Activated naive CD8-positive, alpha-beta T cell treated with anti-CD3 and anti-CD28 coated beads, Interleukin-2, amount 10 ng/mL, durations not matched to agents 7 days and 5 days (primary cell): ENCODE measurements around the gene SHROOM3. TPM values are rescaled to one million over a fixed set of nuclear protein-coding genes. Genes with fewer than 3 reads are reported as not detected.
A peak's percentile ranks its signal among the peaks of the same experiment; 100 is the strongest.

ENCODE experiments used
- ATAC-seq: fragments of 150-1000 bp; cut with Tn5 transposase; one replicate; pipeline ENCODE4 v1.10.0; 2021; ENCODE audit warnings: low read depth, moderate library complexity
- POLR2A ChIA-PET: fragments of 350-600 bp; sonication (Branson Sonifier 250); formaldehyde crosslinking; loops from one replicate; lab custom pipeline; 2021; ENCODE audit warnings: antibody characterized with exemption; lab: Charles Lee
- DNase-seq: peaks from one replicate; pipeline ENCODE4 v3.0.0; 2021
- H3K27ac Mint-ChIP-seq: one replicate; pipeline ENCODE4 v1.8.0; 2022; ENCODE audit warnings: mild to moderate bottlenecking, mixed read lengths
- H3K27me3 Mint-ChIP-seq: one replicate; pipeline ENCODE4 v1.8.0; 2022; ENCODE audit warnings: mild to moderate bottlenecking, moderate library complexity, mixed read lengths
- H3K36me3 Mint-ChIP-seq: one replicate; pipeline ENCODE4 v1.8.0; 2021; ENCODE audit warnings: mild to moderate bottlenecking, mixed read lengths
- H3K4me1 Mint-ChIP-seq: one replicate; pipeline ENCODE4 v1.8.0; 2021; ENCODE audit warnings: mixed read lengths
- H3K4me3 Mint-ChIP-seq: one replicate; pipeline ENCODE4 v1.8.0; 2022; ENCODE audit warnings: mild to moderate bottlenecking, moderate library complexity, mixed read lengths
- H3K9me3 Mint-ChIP-seq: one replicate; pipeline ENCODE4 v1.8.0; 2021; ENCODE audit warnings: mixed read lengths
- total RNA-seq, 2 experiments: library from RNA; stranded (reverse); gene quantifications; one replicate each; pipeline ENCODE4 v1.2.3, GENCODE V29; 2021

Gene SHROOM3
- total RNA-seq, 2 experiments from 2014 or later: not detected

DNA sequence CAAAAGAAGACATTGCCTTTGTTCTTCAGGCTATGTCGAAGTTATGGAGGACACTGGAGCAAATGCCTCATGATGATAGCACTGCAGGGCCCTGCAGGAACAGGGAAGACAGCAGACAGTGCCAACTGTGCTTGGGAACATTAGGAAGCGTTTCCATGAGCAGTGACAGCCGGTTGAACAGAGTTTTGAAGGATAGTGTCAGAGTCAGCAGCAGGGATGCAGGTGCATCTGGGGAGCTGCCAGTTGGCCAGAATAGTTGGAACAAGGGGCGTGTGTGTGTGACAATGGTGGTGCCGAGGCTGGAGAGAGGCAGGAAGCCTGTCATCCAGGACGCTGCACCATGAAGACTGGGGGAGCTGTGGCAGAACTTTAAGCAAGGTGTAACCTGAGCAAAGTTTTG, 88.6 kb downstream of the SHROOM3 start:
- Mint-ChIP-seq H3K27ac (no peak overlapping the region), H3K4me1 (peaks cover 1% of the 10 kb centered on the region), H3K9me3 (no peaks in the 10 kb centered on the region), H3K4me3 (no peak overlapping the region), H3K36me3 (no peaks in the 10 kb centered on the region), H3K27me3 (peaks cover 7% of the 10 kb centered on the region)
- no peak for ATAC-seq
- no peak for DNase-seq
- POLR2A ChIA-PET: no interaction called here

DNA sequence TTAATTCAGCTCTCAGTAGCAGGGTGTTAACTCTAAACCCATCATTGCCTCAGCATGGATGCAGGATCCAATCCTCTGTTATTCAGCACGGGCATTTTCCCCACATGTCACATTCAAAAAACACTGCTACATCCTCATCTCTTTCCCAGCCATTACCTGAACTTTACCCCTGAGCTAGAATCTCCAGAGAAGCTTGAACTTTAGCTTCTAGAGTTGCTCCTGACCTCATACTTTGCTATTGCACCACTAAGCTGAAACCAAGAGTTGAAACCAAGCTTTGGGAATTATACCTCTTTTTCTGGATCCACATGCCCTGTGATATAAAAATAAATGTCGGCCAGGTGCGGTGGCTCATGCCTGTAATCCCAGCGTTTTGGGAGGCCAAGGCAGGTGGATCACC, 90.7 kb downstream of the SHROOM3 start:
- POLR2A ChIA-PET: no interaction called here
- no peak overlapping the region for H3K4me3 Mint-ChIP-seq
- H3K36me3 Mint-ChIP-seq: no peaks in the 10 kb centered on the region
- ATAC-seq (no peak), DNase-seq (no peak)
- no peaks in the 10 kb centered on the region for H3K9me3 Mint-ChIP-seq
- peaks cover 9% of the 10 kb centered on the region for H3K27me3 Mint-ChIP-seq
- no peaks in the 10 kb centered on the region for H3K4me1 Mint-ChIP-seq
- H3K27ac Mint-ChIP-seq: no peak overlapping the region

DNA sequence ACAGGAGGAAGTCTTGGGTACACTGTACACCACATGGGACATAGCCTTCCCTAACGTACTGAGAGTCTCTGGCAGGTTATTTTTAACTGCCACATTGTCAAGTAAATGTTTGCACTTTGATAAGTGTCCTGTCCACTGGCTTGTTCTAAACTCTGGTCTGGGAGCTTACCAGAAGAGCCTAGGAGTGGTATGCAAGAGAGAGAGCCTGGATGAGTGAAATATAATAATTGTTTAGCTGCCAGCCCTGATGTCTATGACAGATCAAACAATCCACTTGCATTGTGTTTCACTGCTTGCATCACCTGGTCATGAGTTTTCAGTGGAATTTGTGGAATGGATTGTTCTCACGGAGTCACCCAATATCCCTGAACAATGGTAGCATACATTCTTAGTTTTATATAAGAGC, 91.6 kb downstream of the SHROOM3 start:
- H3K36me3 Mint-ChIP-seq: no peaks in the 10 kb centered on the region
- peaks cover 9% of the 10 kb centered on the region for H3K27me3 Mint-ChIP-seq
- no peaks in the 10 kb centered on the region for H3K4me1 Mint-ChIP-seq
- H3K9me3 Mint-ChIP-seq: no peaks in the 10 kb centered on the region
- ATAC-seq: no peak
- DNase-seq: no peak
- POLR2A ChIA-PET: no interaction called here
- no peak overlapping the region for H3K4me3 Mint-ChIP-seq
- no peak overlapping the region for H3K27ac Mint-ChIP-seq

DNA sequence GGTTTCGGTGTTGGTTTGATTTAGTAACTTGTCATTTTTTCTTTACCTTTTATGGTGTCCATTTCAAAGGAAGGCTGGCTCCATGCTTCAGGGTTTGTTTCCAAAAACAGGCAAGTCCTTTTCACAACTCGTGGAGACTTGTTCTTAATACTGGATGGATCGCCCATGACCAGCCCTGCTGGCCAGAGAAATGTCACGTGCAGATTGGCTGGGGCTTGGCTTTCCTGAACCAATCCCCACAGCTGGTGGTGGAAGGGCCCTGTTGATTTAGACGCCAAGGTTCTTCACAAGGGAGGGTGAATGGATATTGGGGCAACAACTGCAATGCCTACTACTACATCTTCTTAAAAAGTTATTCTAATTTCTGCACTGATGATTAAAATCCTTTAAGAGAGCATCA, 92.6 kb downstream of the SHROOM3 start:
- DNase-seq (no peak), ATAC-seq (no peak)
- Mint-ChIP-seq H3K4me3 (no peak overlapping the region), H3K4me1 (no peaks in the 10 kb centered on the region), H3K27ac (no peak overlapping the region), H3K27me3 (peaks cover 7% of the 10 kb centered on the region), H3K9me3 (no peaks in the 10 kb centered on the region), H3K36me3 (no peaks in the 10 kb centered on the region)
- POLR2A ChIA-PET: no interaction called here

DNA sequence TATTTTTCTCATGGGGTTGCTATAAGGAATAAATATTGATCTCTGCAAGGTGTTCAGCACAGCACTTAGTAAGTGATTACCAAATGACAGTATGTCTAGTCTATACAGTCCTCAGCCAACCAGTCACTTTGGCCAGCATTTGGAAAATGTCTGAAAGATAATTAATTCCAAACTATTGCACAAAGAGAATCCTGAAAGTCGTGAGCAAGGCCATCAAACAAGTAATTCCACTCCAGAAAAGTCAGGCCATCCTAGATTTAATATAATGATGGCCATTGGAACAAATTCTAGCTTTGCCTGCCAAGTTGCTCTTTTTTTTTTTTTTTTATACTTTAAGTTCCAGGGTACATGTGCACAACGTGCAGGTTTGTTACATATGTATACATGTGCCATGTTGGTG, 96.6 kb downstream of the SHROOM3 start:
- DNase-seq (no peak), ATAC-seq (no peak)
- H3K4me1 Mint-ChIP-seq: no peaks in the 10 kb centered on the region
- H3K27ac Mint-ChIP-seq: no peak overlapping the region
- H3K36me3 Mint-ChIP-seq: no peaks in the 10 kb centered on the region
- H3K4me3 Mint-ChIP-seq: no peak overlapping the region
- H3K27me3 Mint-ChIP-seq: peaks cover 5% of the 10 kb centered on the region
- H3K9me3 Mint-ChIP-seq: no peaks in the 10 kb centered on the region
- POLR2A ChIA-PET: no interaction called here

DNA sequence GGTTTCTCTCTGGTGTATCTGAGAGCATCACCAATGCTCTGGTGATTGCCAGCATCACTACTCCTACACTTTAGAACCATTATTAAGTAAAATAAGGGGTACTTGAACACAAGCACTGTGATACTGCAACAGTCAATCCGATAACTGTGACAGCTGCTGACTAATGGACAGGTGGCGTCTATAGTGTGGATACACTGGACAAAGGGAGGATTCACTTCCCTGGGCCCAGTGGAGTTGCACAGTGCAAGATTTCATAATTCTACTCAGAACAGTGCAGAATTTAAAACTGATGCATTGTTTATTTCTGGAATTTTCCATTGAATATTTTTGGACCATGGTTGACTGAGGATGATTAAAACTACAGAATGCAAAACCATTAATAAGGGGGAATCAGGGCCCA, 97.8 kb downstream of the SHROOM3 start:
- Mint-ChIP-seq H3K36me3 (no peaks in the 10 kb centered on the region), H3K9me3 (no peaks in the 10 kb centered on the region), H3K27me3 (peaks cover 2% of the 10 kb centered on the region), H3K4me3 (no peak overlapping the region), H3K27ac (no peak overlapping the region), H3K4me1 (no peaks in the 10 kb centered on the region)
- ATAC-seq: no peak
- POLR2A ChIA-PET: no interaction called here
- no peak for DNase-seq

DNA sequence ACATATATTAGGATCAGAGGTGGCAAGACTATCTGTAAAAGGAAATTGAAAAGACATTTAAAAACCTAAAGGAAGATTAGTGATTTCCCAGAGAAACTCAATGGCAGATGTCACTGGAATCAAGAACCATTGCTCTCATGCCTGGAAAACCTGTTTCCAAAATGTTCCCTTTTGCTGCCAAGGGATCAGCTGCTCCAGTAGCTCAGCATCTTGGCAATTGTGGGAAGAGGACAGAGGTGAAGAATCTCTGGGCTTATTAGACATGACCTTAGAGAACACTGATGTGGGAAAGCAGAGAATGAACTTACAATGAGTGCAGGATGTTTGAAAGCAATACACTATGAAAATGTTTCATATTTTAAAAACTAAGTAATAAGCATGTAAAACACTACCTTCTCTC, 98.3 kb downstream of the SHROOM3 start:
- Mint-ChIP-seq H3K4me3 (no peak overlapping the region), H3K9me3 (no peaks in the 10 kb centered on the region), H3K36me3 (no peaks in the 10 kb centered on the region), H3K27me3 (peaks cover 4% of the 10 kb centered on the region), H3K27ac (no peak overlapping the region), H3K4me1 (no peaks in the 10 kb centered on the region)
- DNase-seq (no peak), ATAC-seq (no peak)
- POLR2A ChIA-PET: no interaction called here

DNA sequence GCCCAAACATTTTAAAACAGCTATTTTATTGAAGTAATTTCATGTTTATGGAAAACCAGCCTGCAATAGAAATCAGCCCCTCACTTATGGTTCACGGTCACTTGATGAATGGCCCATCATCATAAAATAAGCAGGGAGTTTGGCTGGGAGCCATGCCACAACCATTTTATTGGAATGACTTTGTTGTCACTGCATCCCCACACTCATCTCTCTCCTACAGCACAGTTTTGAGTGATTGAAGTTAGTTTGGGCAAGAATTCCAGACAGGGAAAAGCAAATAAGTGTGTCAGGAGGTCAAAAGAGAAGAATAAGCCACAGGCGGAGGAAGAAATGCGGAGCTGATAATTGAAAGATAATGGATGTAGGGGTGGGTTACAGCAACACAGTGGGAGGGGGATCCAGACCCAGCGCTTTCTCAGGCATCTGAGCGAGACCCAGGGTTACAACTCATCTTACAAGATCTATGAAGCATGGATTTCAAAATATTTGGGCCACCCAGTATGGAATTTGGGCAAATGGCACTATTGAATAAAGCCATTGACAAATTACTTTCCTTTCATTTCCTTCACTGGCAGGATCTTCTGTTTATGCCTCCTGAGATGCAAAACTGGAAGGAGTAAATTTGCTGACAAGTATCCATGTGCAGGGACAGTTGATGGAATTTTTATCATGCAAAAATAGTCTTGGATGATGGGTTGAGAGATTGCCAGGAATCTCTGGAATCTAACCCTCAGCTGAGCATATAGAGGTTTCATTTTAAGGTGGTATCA, 100.8 kb downstream of the SHROOM3 start:
- no peaks in the 10 kb centered on the region for H3K4me1 Mint-ChIP-seq
- H3K27ac Mint-ChIP-seq: no peak overlapping the region
- peaks cover 3% of the 10 kb centered on the region for H3K27me3 Mint-ChIP-seq
- ATAC-seq: no peak
- POLR2A ChIA-PET: no interaction called here
- DNase-seq: no peak
- no peaks in the 10 kb centered on the region for H3K36me3 Mint-ChIP-seq
- H3K4me3 Mint-ChIP-seq: no peak overlapping the region
- no peaks in the 10 kb centered on the region for H3K9me3 Mint-ChIP-seq

DNA sequence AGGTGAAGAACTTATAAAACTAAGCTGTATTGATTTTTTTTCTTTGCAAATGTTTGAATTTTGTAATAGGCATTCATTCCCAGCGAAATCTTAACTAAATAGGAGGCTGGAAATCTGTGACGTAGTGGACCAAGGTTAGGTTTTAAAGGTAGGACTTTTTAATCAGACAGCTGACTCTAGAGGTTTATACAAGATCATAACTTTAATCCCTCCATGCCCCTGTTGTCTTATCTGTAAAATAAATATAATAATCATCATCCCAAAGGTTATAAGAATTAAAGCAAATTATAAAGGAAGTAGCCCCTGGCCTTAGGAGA, 101.3 kb downstream of the SHROOM3 start:
- POLR2A ChIA-PET: no interaction called here
- no peaks in the 10 kb centered on the region for H3K36me3 Mint-ChIP-seq
- no peaks in the 10 kb centered on the region for H3K9me3 Mint-ChIP-seq
- H3K4me3 Mint-ChIP-seq: no peak overlapping the region
- no peak for ATAC-seq
- no peaks in the 10 kb centered on the region for H3K4me1 Mint-ChIP-seq
- no peak overlapping the region for H3K27ac Mint-ChIP-seq
- DNase-seq: no peak
- peaks cover 3% of the 10 kb centered on the region for H3K27me3 Mint-ChIP-seq

DNA sequence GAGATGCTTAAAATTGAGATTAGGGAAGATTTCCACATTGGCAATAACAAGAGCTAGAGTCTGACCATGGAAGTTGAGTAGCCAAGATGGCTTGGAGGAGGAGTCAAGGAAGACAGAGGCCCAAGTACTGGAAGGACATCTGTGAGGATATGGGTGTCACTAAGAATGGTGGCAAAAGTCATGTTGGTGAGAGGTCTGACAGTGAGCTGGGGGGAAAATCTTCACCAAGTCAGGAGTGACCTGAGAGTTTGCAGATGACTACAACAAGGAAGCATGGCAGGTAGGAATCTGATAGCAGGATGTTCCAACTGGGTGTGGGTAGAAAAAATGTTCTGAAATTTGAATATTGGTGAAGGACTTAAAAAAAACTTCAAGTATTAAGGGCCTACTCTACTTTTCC, 103.3 kb downstream of the SHROOM3 start:
- no peaks in the 10 kb centered on the region for H3K9me3 Mint-ChIP-seq
- DNase-seq (no peak), ATAC-seq (no peak)
- no peak overlapping the region for H3K4me3 Mint-ChIP-seq
- peaks cover 1% of the 10 kb centered on the region for H3K36me3 Mint-ChIP-seq
- H3K27ac Mint-ChIP-seq: no peak overlapping the region
- H3K27me3 Mint-ChIP-seq: peaks cover 3% of the 10 kb centered on the region
- H3K4me1 Mint-ChIP-seq: no peaks in the 10 kb centered on the region
- POLR2A ChIA-PET: no interaction called here

DNA sequence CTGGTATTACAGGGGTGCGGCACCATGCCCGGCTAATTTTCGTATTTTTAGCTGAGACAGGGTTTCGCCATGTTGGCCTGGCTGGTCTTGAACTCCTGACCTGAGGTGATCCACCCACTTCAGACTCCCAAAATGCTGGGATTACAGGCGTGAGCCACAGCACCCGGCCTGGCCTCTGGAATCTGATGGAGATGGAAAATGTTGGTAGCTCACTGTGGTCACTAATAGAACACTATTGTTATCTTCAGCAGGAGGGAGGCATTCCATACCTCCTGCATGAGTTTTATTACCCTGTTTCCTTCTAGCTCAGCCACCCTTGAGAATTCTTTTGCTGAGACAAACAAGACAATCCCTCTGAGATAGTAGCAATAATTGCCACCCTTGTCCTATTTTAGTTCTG, 105.0 kb downstream of the SHROOM3 start:
- Mint-ChIP-seq H3K36me3 (peaks cover 1% of the 10 kb centered on the region), H3K27ac (no peak overlapping the region), H3K9me3 (no peaks in the 10 kb centered on the region), H3K4me3 (no peak overlapping the region), H3K4me1 (peaks cover 1% of the 10 kb centered on the region), H3K27me3 (peaks cover 3% of the 10 kb centered on the region)
- POLR2A ChIA-PET: no interaction called here
- no peak for ATAC-seq
- no peak for DNase-seq

DNA sequence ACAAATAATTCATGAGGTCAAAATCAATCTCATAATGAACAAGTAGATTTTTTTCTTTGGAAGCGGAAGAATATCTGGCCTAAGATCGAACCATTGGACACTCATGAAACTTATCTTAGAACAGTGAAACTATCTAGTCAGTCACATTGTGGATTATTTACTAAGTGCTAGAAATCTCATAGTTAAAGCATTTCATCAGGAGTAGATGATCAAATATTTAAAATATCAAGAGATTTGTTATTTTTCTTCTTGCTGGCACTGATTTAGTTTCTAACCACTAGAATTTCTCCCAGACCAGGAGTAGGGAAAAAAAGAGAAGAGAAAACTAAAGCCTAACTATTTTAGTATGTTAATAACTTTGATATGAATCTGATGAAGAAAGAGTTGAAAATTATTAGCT, 105.5 kb downstream of the SHROOM3 start:
- H3K4me1 Mint-ChIP-seq: peaks cover 7% of the 10 kb centered on the region
- H3K4me3 Mint-ChIP-seq: no peak overlapping the region
- DNase-seq: no peak
- no peaks in the 10 kb centered on the region for H3K9me3 Mint-ChIP-seq
- POLR2A ChIA-PET: no interaction called here
- peaks cover 1% of the 10 kb centered on the region for H3K36me3 Mint-ChIP-seq
- H3K27ac Mint-ChIP-seq: no peak overlapping the region
- H3K27me3 Mint-ChIP-seq: peaks cover 3% of the 10 kb centered on the region
- ATAC-seq: no peak

DNA sequence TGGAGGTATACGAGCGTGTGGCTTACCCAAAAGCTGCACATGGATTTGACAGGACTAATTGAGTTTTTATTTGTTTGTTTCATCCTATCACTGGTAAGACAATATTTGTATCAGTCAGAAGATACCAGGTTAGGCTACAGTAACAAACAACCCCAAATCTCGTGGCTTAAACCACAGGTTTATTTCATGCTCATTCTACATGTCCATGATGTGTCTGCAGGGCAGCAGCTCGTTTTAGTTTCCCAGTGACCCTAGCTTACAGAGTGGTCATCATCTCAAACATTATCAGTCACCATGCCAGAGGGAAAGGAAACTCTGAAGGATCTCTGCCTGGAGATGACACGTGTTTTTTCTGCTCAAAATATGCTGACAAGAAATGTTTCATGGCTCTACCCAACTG, 108.3 kb downstream of the SHROOM3 start:
- DNase-seq (no peak), ATAC-seq (no peak)
- POLR2A ChIA-PET: no interaction called here
- peaks cover 1% of the 10 kb centered on the region for H3K36me3 Mint-ChIP-seq
- H3K4me1 Mint-ChIP-seq: peaks cover 10% of the 10 kb centered on the region
- H3K27me3 Mint-ChIP-seq: peaks cover 3% of the 10 kb centered on the region
- no peak overlapping the region for H3K27ac Mint-ChIP-seq
- H3K9me3 Mint-ChIP-seq: no peaks in the 10 kb centered on the region
- no peak overlapping the region for H3K4me3 Mint-ChIP-seq

DNA sequence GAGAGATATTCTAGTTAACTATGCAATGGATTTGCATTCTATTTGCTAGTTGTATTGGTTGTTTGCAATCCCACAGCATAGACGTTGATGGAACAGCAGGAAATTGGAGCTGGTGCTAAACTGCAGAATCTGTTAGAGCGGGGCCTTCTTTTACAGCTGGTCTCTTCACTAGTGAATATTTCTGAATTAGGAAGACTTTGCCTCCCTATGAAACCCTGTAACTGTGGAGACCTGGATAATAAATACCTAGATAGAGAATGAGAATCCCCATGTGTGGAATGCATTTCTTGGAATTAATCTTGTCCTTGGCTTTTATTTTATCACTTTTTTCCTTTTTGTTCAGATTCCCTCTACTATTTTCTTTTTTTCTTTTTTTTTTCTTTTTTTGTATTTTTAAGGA, 109.7 kb downstream of the SHROOM3 start:
- no peak for ATAC-seq
- peaks cover 1% of the 10 kb centered on the region for H3K36me3 Mint-ChIP-seq
- no peak for DNase-seq
- peak overlapping the region; percentile 44 for H3K4me3 Mint-ChIP-seq
- POLR2A ChIA-PET: no interaction called here
- peaks cover 3% of the 10 kb centered on the region for H3K27me3 Mint-ChIP-seq
- no peak overlapping the region for H3K27ac Mint-ChIP-seq
- H3K4me1 Mint-ChIP-seq: peaks cover 10% of the 10 kb centered on the region
- no peaks in the 10 kb centered on the region for H3K9me3 Mint-ChIP-seq
